Endothelial cell of umbilical vein (primary cell): Measurements from ENCODE around the gene E2F2. TPM values are rescaled to one million over a fixed set of nuclear protein-coding genes. Genes with fewer than 3 reads are reported as not detected.

Source experiments
- BruUV-seq: library from RNA; stranded (reverse); fragments of 400-500 nt; replicated peaks from 2 replicates; lab custom pipeline; 2021; lab: Mats Ljungman, UMichigan
- CTCF ChIA-PET: fragments of 300-600, 350-600 bp; sonication (Branson Sonifier 250); formaldehyde crosslinking; loops from one replicate; lab custom pipeline; 2021; ENCODE audit warnings: antibody characterized with exemption, inconsistent platforms; lab: Charles Lee
- POLR2A ChIA-PET: fragments of 300-600, 350-600 bp; sonication (Branson Sonifier 250); formaldehyde crosslinking; loops from one replicate; lab custom pipeline; 2021; ENCODE audit warnings: antibody characterized with exemption, inconsistent platforms; lab: Charles Lee
- DNase-seq: peaks from one replicate; pipeline ENCODE4 v3.0.0-alpha.2; 2011; ENCODE audit warnings: low read depth, low spot score
- FAIRE-seq: peaks from 2 replicates; lab custom pipeline; 2011; peaks lifted over from hg19 to GRCh38; lab: Jason Lieb, UNC
- H2AFZ ChIP-seq: 2 replicates; pipeline ENCODE4 v1.6.0; 2012; ENCODE audit warnings: low read depth, low read length, control low read depth, inconsistent platforms
- H3K27ac ChIP-seq: 2 replicates; pipeline ENCODE4 v1.5.1; 2011; ENCODE audit warnings: low read depth, mild to moderate bottlenecking, control low read depth, low read length, moderate library complexity; ENCODE audit not compliant: insufficient read depth
- H3K27me3 ChIP-seq, 2 experiments: 2 replicates each; pipeline versions ENCODE4 v1.6.0 to v1.6.1; 2011; ENCODE audit warnings: low read length in 2 of 2, mixed read lengths in 1 of 2; ENCODE audit not compliant: control insufficient read depth in 2 of 2, insufficient read depth in 2 of 2
- H3K36me3 ChIP-seq, 2 experiments: 2 replicates in 1 of 2; 3 replicates in 1 of 2; pipeline ENCODE4 v1.5.1; 2011; ENCODE audit warnings: low read length in 2 of 2, mild to moderate bottlenecking in 1 of 2, moderate library complexity in 1 of 2; ENCODE audit not compliant: control insufficient read depth in 2 of 2, insufficient read depth in 2 of 2; ENCODE audit errors: extremely low read depth in 1 of 2
- H3K4me1 ChIP-seq: 3 replicates; pipeline ENCODE4 v1.5.1; 2011; ENCODE audit warnings: mild to moderate bottlenecking, low read length; ENCODE audit not compliant: control insufficient read depth, insufficient read depth; ENCODE audit errors: extremely low read depth
- H3K4me2 ChIP-seq: 2 replicates; pipeline ENCODE4 v1.6.1; 2011; ENCODE audit warnings: low read length, control low read depth, mixed read lengths; ENCODE audit not compliant: insufficient read depth
- H3K4me3 ChIP-seq, 3 experiments: fragments of 200-600 bp in 1 of 3; sonication (generic), shearing (Covaris generic) in 1 of 3; replicated peaks in 1 of 3; 2 replicates each; pipeline ENCODE4 v1.5.1; 2011 to 2016; ENCODE audit warnings: control low read depth in 3 of 3, low read length in 3 of 3, mild to moderate bottlenecking in 2 of 3, inconsistent platforms in 1 of 3, low read depth in 1 of 3, moderate library complexity in 1 of 3; ENCODE audit not compliant: insufficient read depth in 1 of 3
- H3K79me2 ChIP-seq: 2 replicates; pipeline ENCODE4 v1.6.0; 2012; ENCODE audit warnings: low read length, inconsistent platforms; ENCODE audit not compliant: control insufficient read depth, insufficient read depth
- H3K9ac ChIP-seq: replicated peaks from 2 replicates; pipeline ENCODE3; 2011; ENCODE audit warnings: low read length, control low read depth; ENCODE audit not compliant: insufficient read depth; ENCODE audit errors: extremely low read depth
- H3K9me1 ChIP-seq: replicated peaks from 3 replicates; pipeline ENCODE4 v1.6.0; 2011; ENCODE audit warnings: mild to moderate bottlenecking, low read length; ENCODE audit not compliant: control insufficient read depth, insufficient read depth; ENCODE audit errors: extremely low read depth
- H3K9me3 ChIP-seq: replicated peaks from 2 replicates; pipeline ENCODE4 v1.5.1; 2012; ENCODE audit warnings: low read length, inconsistent platforms; ENCODE audit not compliant: control insufficient read depth, insufficient read depth
- H4K20me1 ChIP-seq: replicated peaks from 2 replicates; pipeline ENCODE3; 2011; ENCODE audit warnings: mild to moderate bottlenecking, low read length; ENCODE audit not compliant: control insufficient read depth, insufficient read depth; ENCODE audit errors: extremely low read depth
- EZH2 ChIP-seq: IDR thresholded peaks from 2 replicates; pipeline ENCODE4 v1.6.1; 2012; ENCODE audit warnings: borderline replicate concordance, low read depth, mild to moderate bottlenecking, moderate library complexity, low read length, inconsistent platforms; ENCODE audit not compliant: severe bottlenecking
- FOS ChIP-seq: IDR thresholded peaks from 2 replicates; pipeline ENCODE4 v1.6.1; 2011; ENCODE audit warnings: mild to moderate bottlenecking, low read length, moderate library complexity, borderline replicate concordance; ENCODE audit not compliant: insufficient read depth
- GATA2 ChIP-seq: IDR thresholded peaks from 2 replicates; pipeline ENCODE4 v1.7.0; 2011; ENCODE audit warnings: low read depth, mild to moderate bottlenecking, moderate library complexity, mixed read lengths, low read length; ENCODE audit not compliant: insufficient read length, insufficient read depth
- JUN ChIP-seq: IDR thresholded peaks from 2 replicates; pipeline ENCODE4 v1.6.1; 2011; ENCODE audit warnings: borderline replicate concordance, low read depth; ENCODE audit not compliant: insufficient read length, insufficient read depth
- MYC ChIP-seq: IDR thresholded peaks from one replicate; pipeline ENCODE4 v1.6.1; 2011; ENCODE audit warnings: mild to moderate bottlenecking, low read depth, low read length
- POLR2A ChIP-seq: IDR thresholded peaks from 2 replicates; pipeline ENCODE4 v1.6.1; 2012; ENCODE audit warnings: low read depth, mild to moderate bottlenecking, control low read depth, low read length
- POLR2AphosphoS5 ChIP-seq: IDR thresholded peaks from 2 replicates; pipeline ENCODE4 v1.6.1; 2012; ENCODE audit warnings: low read depth, mild to moderate bottlenecking, control low read depth, low read length, moderate library complexity; ENCODE audit not compliant: insufficient read depth
- dilution Hi-C: fragments of 300-500 bp; cut with MboI; formaldehyde crosslinking; loops from one replicate; pipeline ENCODE4 v1.15.0; 2019; ENCODE audit warnings: low sequenced_read_pairs; ENCODE audit not compliant: extremely low pct_ligation_motif_present
- intact Hi-C: fragments of 100-400 bp; cut with micrococcal nuclease; formaldehyde crosslinking; loops from one replicate; pipeline ENCODE4 v1.10.0; 2022
- polyA plus RNA-seq, 4 experiments: library from polyadenylated mRNA; depleted of rRNA in 3 of 4; stranded (reverse) in 3 of 4; unstranded in 1 of 4; fragments of >200 nt; gene quantifications; 2 replicates each; pipeline versions ENCODE4 v1.2.1 to v1.2.3, GENCODE V29; 2011 to 2012; ENCODE audit warnings: missing spikeins in 1 of 4
- total RNA-seq: library from RNA; stranded (reverse); gene quantifications from 2 replicates; pipeline ENCODE4 v1.2.3, GENCODE V29; 2021
- TF ChIP-seq, protein P1 (sequence below), 2 donors: IDR thresholded peaks; 1 replicate in 1 of 2; 2 replicates in 1 of 2; pipeline ENCODE4 v1.5.1; 2011; ENCODE audit warnings: low read length in 2 of 2, mild to moderate bottlenecking in 2 of 2, moderate library complexity in 2 of 2, control low read depth in 1 of 2, inconsistent platforms in 1 of 2, low read depth in 1 of 2; ENCODE audit not compliant: insufficient read depth in 1 of 2; ENCODE audit errors: extremely low read depth in 1 of 2
- TF ChIP-seq, protein P2 (sequence below): IDR thresholded peaks from 2 replicates; pipeline ENCODE4 v1.6.1; 2011; ENCODE audit not compliant: insufficient read depth, insufficient read length

Gene E2F2
- total and polyA plus RNA-seq, 2 donors (not counting 3 experiments of a cell fraction or from before 2014, with no cell fraction given), result 1.1 to 5.6 TPM

DNA sequence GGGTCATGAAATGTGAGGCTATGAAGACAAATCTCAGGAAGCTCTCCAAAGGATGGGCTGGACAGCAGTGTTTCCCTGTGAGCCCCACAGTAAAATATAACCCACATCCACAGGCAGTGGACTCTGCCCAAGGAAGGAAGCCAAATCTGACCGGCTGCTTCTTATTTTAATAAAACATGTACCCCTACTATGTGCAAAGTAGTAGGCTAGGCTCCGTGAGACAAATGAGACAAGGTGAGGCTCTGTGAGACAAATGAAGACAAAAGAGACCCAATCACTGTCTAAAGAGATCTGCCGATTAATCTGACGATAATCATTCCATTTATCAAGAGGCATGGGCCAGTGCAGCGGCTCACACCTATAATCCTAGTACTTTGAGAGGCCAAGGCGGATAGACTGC lies 49.1 kb downstream of the E2F2 start:
- H3K9ac ChIP-seq, result no peak overlapping the region
- H3K27me3 ChIP-seq, result no peaks in the 10 kb centered on the region
- intact Hi-C loops, result loop anchor here (5.0 kb wide), 1 partner anchor 50 kb away; the partner anchor contains the start of gene E2F2
- TF ChIP-seq POLR2AphosphoS5 (no peak), GATA2 (no peak), POLR2A (no peak), MYC (no peak), EZH2 (no peak), JUN (no peak), FOS (no peak)
- TF ChIP-seq, protein P1, sequence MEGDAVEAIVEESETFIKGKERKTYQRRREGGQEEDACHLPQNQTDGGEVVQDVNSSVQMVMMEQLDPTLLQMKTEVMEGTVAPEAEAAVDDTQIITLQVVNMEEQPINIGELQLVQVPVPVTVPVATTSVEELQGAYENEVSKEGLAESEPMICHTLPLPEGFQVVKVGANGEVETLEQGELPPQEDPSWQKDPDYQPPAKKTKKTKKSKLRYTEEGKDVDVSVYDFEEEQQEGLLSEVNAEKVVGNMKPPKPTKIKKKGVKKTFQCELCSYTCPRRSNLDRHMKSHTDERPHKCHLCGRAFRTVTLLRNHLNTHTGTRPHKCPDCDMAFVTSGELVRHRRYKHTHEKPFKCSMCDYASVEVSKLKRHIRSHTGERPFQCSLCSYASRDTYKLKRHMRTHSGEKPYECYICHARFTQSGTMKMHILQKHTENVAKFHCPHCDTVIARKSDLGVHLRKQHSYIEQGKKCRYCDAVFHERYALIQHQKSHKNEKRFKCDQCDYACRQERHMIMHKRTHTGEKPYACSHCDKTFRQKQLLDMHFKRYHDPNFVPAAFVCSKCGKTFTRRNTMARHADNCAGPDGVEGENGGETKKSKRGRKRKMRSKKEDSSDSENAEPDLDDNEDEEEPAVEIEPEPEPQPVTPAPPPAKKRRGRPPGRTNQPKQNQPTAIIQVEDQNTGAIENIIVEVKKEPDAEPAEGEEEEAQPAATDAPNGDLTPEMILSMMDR (IDR thresholded peaks at IDR 0.05; ENCODE audit: extremely low read depth in 1 of 2, insufficient read depth in 1 of 2, low read depth in 1 of 2, low read length in 2 of 2), result no peak
- TF ChIP-seq, protein P2, sequence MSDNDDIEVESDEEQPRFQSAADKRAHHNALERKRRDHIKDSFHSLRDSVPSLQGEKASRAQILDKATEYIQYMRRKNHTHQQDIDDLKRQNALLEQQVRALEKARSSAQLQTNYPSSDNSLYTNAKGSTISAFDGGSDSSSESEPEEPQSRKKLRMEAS, result no peak
- FAIRE-seq, result no peak
- ChIA-PET CTCF (interaction anchor here (2.2 kb wide), 1 partner anchor 15 kb away, joined by 13 read pairs; no protein-coding TSS in a partner anchor), POLR2A (no interaction called here)
- no peaks in the 10 kb centered on the region for H3K36me3 ChIP-seq
- no TSS peak for BruUV-seq
- H3K4me3 ChIP-seq, result no peak overlapping the region
- H3K4me2 ChIP-seq, result no peak overlapping the region
- no peaks in the 10 kb centered on the region for H3K79me2 ChIP-seq
- no peaks in the 10 kb centered on the region for H3K9me1 ChIP-seq
- H3K27ac ChIP-seq, result no peak overlapping the region
- dilution Hi-C loops, result no loop called here
- peaks cover 11% of the 10 kb centered on the region for H3K4me1 ChIP-seq
- H3K9me3 ChIP-seq, result no peaks in the 10 kb centered on the region
- no peak for DNase-seq
- H4K20me1 ChIP-seq, result no peaks in the 10 kb centered on the region
- no peak overlapping the region for H2AFZ ChIP-seq
